Epithelial cell of proximal tubule (primary cell): ENCODE results near the gene SYTL5. TPM values are rescaled to one million over a fixed set of nuclear protein-coding genes. Genes with fewer than 3 reads are reported as not detected.
"Not testable (repeated sequence)": the region's sequence is repeated elsewhere in the genome, so short reads cannot be mapped to it uniquely, and the experiment has no call there.

Source experiments
- DNase-seq: peaks from one replicate; pipeline ENCODE4 v3.0.0-alpha.2; 2011; ENCODE audit warnings: low read depth
- H3K4me3 ChIP-seq: 2 replicates; pipeline ENCODE4 v1.5.1; 2011; ENCODE audit warnings: low read depth, mild to moderate bottlenecking, low read length
- total RNA-seq: library from RNA; depleted of rRNA; stranded (reverse); fragments of >200 nt; gene quantifications from 2 replicates; pipeline ENCODE4 v1.2.3, GENCODE V29; 2015
- TF ChIP-seq, protein P1 (sequence below): conservative IDR thresholded peaks from 2 replicates; pipeline ENCODE4 v1.5.1; 2012; ENCODE audit warnings: low read depth, mild to moderate bottlenecking, low read length

SYTL5 gene
- total RNA-seq, 1 donor from 2014 or later = 0.17 TPM

DNA sequence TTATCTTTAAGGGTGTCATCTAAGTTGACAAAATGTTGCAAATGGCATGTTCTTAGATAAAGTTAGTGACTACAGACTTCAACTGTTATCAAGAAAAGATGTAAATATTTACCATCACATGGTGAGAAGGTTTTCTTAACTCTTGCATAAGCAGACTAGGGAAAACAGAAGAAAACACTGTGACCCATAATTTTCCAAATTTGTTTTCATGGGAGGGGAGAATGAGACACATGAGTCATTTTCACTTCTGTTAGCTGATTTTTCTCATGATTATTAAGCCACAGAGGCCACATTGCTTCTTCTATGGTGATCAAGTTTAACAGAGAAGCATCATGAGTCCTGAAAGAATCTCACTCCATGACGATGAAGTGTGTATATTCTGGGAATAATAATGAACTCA is 30.2 kb upstream of the SYTL5 start:
- TF ChIP-seq, protein P1, sequence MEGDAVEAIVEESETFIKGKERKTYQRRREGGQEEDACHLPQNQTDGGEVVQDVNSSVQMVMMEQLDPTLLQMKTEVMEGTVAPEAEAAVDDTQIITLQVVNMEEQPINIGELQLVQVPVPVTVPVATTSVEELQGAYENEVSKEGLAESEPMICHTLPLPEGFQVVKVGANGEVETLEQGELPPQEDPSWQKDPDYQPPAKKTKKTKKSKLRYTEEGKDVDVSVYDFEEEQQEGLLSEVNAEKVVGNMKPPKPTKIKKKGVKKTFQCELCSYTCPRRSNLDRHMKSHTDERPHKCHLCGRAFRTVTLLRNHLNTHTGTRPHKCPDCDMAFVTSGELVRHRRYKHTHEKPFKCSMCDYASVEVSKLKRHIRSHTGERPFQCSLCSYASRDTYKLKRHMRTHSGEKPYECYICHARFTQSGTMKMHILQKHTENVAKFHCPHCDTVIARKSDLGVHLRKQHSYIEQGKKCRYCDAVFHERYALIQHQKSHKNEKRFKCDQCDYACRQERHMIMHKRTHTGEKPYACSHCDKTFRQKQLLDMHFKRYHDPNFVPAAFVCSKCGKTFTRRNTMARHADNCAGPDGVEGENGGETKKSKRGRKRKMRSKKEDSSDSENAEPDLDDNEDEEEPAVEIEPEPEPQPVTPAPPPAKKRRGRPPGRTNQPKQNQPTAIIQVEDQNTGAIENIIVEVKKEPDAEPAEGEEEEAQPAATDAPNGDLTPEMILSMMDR = no peak
- H3K4me3 ChIP-seq = no peak overlapping the region
- no peak for DNase-seq

DNA sequence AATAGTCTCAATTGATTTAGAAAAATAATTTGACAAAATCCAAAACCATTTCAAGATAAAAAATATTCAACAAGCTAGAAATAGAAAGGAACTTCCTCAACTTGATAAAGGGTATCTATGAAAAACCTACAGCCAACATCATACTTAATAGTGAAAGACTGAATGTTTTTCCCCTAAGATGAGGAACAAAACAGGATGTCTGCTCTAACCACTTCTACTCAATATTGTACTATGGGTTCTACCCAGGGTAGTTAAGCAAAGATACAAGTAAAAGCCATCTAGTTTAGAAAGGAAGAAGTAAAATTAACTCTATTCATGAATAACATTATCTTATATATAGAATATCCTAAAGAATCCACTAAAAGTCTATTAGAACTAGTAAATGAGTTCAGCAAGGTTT is 21.5 kb upstream of the SYTL5 start:
- no peak overlapping the region for H3K4me3 ChIP-seq
- TF ChIP-seq, protein P1 = no peak
- no peak for DNase-seq

DNA sequence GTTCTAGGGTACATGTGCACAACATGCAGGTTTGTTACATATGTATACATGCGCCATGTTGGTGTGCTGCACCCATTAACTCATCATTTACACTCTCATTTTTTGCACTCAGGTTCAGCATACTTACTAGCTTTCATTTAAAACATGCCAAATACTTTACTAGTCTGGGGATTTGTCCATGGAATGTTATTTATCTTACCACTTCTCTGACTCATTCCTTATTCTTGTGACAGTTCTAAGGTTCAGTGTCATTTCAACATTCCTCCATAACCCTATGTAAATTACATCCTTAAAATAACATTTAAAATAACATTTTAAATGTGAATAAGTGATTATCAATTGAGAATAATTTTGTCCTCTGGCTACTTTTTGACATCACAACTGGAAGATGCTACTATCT is 19.5 kb upstream of the SYTL5 start:
- TF ChIP-seq, protein P1 = no peak
- no peak overlapping the region for H3K4me3 ChIP-seq

DNA sequence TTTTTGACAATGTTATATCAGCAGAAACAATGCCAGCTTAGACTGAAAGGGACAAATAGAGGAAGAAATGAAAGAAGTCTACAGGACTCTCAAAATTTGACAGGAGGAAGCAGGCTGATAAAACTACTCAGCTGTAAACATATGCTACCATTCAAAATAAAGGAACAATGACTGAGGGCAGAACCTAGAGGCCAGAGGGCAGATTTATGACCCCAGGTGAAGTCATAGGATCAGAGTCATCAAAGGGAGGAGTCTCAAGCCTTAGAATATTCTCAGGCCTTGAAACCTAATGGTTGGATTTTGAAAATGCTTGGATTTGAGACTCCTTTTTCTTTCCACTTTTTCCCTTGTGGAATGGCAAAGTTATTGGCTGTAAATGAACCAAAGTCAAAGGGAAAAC is 17.0 kb upstream of the SYTL5 start:
- H3K4me3 ChIP-seq = no peak overlapping the region
- no peak for DNase-seq
- TF ChIP-seq, protein P1 = no peak

More for the DNA sequence above, 19.5 kb upstream of the SYTL5 start:
- no peak for DNase-seq

DNA sequence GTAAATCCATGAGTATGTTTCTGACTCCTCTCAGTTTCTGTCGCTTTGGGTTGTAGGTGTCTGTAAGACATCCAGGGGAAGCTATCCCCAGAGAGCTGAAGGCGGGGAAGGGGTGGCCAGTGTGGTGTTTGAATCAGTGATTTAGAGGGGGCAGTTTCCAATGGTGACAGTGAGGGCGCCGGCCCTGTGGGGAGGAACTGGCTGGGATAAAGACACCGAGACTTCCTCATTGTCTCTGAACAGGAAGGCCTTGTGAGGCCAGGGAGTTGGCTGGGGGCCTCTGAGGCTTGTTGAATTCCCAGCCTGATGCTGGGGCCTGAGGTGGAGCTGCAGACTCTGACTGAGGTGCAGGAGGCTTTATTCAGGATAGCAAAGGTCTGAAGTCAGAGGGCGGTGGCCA is 15.1 kb upstream of the SYTL5 start:
- H3K4me3 ChIP-seq, DNase-seq: not testable (repeated sequence)

DNA sequence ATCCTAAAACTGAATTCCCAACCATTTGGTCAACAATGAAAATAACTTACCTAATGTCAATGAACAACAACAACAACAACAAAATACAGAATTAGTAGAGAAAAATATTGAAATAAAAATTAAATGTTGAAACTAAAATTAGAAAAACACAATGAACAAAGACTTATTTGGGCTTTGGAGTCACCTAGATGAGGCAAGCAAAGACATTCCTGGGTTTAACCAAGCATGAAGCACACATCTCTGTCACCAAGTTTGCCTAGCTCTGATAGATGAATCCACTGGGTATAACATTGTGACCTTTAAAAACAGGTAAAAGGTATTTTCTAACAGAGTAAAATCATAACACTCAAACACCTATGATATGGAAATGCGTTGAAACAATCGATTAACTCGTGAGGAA is 13.2 kb upstream of the SYTL5 start:
- DNase-seq = no peak
- no peak overlapping the region for H3K4me3 ChIP-seq
- TF ChIP-seq, protein P1 = no peak

DNA sequence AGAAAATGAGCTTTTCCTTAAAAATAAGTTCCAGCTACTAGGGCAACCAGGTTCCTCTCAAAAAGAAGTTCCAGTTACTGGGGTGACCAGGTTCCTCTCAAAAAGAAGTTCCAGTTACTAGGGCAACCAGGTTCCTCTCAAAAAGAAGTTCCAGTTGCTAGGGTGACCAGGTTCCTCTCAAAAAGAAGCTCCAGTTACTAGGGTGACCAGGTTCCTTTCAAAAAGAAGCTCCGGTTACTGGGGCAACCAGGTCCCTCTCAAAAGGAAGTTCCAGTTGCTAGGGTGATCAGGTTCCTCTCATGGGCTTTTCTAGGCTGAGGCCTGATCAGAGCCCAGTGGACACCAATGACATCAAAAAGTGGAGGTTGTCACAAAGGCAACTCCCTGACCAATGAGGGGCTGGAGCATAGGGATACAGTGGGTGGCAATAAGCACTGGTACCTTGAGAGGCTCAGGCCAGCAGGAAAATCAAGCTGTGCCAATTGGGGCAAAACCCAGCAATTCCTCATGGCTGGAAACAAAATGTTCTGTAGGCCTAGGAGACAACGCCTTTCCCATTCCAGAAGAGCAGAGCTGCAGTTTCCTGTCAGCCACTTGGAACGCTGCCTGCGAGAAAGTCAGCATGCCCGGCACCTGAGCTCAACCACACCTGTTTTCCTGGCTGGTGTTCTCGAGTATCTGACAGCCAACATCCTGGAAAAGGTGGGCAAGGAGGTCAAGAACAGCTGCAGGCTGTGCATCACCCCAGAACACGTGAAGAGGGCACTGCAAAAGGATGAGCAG is 12.3 kb upstream of the SYTL5 start:
- TF ChIP-seq, protein P1 = no peak
- DNase-seq = no peak
- no peak overlapping the region for H3K4me3 ChIP-seq
